Measurements from ENCODE around the gene ARHGEF6.

The ARHGEF6 gene

DNA sequence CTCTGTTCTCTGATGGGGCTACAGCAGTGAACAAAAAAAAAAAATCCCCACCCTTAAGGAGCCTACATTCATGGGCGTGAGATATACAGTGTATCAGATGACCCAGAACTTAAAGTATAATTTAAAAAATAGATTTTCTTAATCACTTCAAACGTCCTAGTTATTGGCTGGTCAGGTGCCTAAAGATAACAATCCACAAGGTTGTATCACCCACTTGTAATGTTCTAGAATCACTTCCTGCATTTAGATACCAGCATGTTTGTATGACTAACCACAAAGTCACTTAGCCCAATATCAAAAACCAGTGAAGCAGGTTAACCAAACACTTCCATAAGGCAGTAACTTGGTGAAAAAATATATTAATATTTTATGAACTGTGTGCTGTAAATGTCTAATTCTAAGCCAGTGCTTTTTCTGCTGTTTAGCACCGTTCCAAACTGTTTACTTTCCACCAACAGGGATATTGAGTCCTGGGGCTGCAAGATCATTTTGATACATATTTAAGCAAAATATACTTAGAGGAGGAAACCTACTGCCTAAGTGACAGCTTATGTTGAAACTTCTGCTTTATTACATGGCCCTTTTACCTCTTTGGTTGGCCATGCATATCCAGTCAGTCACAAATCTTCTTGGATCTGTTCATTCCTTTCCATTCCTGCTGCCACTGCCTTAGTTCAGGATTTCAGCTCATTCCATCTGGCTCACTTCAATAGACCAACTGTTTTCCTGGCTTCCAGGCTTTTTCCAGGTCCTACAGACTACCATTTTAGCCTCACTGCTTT, 89.5 kb downstream of the ARHGEF6 start:
- no peak for DNase-seq

GRCh38 chrX:136689436-136689835, 91.3 kb downstream of the ARHGEF6 start:
- no peak for DNase-seq

GRCh38 chrX:136687457-136687856, 93.3 kb downstream of the ARHGEF6 start:
- DNase-seq = no peak

- no peak for DNase-seq
Measured at GRCh38 chrX:136684120-136684519, 96.6 kb downstream of the ARHGEF6 start.

- DNase-seq = no peak
Measured at GRCh38 chrX:136679531-136679930, 101.2 kb downstream of the ARHGEF6 start.

- no peak for DNase-seq
Measured at GRCh38 chrX:136674270-136674985, 106.3 kb downstream of the ARHGEF6 start.

DNA sequence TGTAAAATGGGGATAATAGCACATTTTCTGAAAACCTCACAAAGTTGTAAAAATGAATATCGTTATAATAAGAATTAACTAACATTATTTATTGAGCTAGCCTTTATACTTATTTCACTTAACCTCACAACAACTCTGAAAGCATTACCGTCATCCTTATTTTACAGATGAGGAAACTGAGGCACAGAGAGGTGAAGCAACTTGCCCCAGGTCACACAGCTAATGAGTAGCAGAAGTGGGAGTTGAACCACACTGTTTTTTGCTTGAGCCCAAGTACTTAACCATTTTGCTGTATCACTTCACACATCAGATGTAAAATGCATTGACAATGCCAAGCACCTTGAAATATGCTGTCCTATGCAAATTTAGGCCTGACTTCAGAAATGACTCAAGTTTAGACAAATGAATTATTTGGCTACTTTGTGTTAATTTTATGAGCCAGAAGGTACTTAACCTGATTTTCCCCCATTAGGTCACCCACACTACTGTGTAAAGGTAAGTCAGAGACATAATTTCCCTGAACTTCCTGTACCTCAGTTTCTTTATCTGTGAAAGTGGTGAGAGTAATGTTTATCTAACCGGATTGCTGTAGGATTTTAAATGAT, 109.6 kb downstream of the ARHGEF6 start:
- DNase-seq = no peak

DNA sequence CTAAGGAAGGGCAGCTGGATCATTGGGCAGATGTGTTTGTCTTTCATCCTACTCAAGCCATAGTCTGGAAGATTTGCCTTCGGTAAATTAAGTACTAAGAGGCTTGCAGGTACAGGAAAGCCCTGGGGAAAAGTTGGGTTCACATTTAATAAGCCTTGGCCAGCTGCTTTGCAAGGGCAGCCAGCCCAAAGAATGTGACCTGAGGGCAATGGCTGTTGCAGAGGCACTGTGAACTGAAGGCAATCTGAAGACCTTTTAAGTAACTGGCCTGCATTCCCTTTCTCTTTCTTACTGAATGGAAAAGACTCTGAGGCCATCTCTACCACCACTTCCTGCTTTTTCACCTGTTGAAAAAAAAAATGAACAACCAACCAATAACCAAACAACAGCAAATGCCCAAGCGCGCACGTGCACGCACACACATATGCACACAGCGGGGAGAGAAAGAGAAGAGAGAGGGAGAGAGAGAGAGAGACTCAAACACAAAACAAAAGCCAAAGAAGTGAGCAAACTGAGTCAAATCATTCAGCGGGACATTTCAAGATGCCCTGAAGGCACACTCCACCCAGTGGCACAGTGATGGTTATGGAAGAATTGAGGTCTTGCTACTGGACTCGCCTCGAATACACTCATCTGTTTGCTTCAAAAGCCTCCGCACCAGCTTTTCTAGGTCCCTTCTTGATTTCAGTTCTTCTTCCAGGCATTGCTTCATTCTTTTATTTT, 113.1 kb downstream of the ARHGEF6 start:
- no peak for DNase-seq

- DNase-seq = no peak
Measured at GRCh38 chrX:136666088-136666487, 114.6 kb downstream of the ARHGEF6 start.

DNA sequence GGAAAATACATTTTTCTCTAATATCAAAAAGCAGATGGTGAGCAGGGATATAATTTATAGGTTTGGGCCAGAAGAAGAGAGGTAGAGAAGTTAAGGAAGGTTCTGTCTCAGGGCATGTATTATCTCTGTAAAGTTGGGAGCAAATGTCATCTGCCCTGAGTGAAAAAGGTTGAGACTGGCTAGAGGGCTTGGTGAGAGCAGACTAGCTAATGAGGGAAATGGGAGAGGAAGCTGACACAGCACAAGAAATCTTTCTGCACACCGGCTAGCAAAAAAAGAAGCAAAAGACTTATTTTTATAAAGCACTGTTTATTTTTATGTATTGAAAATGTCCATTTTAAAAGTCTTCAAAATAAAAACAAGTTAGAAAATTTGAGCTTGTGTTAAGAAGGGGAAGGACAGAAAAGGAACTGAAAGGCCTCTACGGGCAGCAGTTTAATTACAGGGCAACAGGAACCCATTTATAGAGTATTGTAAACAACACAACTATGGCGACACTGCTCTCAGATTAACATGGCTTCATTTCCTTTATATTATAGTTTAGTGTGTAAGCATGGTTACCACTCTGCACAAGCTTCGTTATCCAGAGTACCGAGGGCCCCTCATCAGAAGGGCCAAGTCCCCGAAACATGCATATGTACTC, 115.4 kb downstream of the ARHGEF6 start:
- no peak for DNase-seq

DNA sequence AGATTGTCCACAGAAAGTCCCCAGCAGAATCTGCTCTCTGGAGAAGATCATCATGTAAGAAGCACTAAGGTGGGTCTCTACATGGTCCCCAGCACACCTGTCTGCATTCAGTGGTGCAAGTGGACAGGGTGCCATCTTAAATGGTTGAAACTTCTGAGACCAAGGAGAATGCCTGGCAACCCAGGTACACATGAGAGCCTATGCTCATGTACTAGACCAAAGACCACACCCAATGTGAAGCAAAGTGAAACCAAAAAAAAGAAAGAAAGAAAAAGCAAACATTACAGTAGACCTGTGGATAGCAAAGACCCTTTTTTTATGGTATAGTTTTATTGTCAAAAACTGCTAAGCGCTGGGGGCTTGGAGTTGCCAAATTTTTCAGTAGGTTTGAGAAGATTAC, 117.8 kb downstream of the ARHGEF6 start:
- no peak for DNase-seq

DNA sequence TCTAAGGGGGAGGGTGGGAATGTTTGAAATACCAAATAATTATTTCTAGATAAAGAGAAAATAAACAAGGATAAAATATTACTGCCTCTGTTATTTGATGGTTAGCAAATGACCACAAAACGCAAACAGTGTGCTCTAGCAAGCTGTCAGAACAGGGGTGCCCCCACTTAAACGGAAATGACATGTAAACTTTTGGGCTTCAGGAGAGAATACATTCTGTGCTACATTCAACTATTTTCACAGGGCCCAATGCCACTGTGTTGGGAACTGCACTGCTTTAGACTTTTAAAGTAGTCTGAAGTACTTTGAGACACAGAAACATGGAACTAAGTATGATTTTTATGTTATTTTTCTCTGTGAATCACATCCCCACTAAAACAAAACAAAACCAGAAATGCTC, 118.6 kb downstream of the ARHGEF6 start:
- no peak for DNase-seq

DNA sequence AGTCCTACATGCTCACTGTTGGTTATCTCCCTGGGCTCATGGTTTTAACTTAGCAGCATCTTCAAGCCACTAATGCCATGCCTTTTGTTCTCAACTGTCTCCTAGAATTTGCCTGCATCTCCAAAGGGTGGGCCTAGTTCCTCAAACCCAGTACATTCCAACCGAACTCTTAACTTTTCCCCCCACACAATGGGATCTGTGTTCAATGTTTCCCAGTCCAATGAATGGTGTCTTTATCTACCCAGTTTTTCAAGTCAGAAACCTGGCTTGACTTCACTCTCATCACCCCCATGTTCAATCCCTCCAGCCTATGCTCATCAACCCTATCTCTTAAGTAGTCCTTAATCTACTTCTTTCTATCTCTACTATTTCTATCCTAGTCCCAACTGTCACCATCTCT, 119.8 kb downstream of the ARHGEF6 start:
- no peak for DNase-seq

DNA sequence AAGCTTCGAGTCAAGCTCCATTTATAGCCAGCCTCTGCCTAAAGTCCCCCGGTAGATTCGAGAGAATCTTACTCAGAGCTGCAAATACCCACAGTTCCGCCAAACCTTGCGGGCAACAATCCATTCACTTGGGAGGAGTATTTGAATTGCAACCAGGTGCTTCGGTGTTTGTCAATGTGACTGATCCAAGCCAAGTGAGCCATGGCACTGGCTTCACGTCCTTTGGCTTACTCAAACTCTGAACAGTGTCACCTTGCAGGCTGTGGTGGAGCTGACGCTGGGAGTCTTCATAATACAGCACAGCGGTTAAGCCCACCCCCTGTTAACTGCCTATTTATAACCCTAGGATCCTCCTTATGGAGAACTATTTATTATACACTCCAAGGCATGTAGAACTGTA, 121.6 kb downstream of the ARHGEF6 start:
- DNase-seq = no peak

DNA sequence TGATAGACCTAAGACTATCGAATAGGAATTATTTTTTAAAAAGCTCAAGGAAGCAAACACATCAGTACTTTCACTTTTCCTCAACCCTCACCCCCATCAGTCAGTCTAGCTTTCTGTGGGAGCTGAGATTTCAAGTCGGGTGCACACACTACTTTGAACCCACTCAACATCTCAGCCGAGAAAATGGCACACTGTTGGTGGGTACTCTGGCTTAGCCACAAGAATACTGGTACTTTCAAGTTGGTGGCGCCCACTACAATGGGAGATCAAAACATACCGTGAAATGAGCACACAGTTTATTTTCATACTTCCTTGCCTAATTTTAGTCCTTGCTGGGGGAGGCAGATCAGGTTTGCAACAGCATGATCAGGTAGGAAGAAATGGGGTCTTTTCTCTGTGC, 122.6 kb downstream of the ARHGEF6 start:
- DNase-seq = no peak

DNA sequence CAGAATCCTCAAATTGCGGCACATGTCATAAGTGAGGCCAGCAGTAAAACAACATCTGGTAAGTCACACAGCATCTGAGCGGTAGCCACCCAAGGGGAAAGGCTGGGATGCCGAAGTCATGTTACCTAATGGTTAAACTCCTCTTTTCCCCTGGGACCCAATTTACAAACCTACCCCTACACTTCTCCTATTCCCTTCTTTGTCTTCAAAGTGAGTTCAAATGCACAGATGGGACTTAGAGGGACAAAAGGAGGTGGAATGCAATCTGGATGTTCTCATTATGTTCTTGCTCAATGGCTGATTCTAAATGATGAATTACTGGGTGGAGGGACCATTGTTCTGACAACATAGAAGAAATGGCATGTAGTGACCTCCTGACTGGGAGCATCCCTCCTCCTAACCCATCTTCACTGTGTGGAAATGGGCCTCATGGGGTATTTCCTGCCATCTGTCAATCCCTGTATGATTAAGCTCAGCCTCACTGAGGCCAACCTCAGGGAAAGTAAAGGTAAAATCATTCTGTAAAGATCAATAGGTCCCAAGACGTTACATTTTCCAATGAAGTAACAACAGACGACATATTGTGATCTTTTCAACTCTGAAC, 124.3 kb downstream of the ARHGEF6 start:
- no peak for DNase-seq

GRCh38 chrX:136652822-136653723, 127.7 kb downstream of the ARHGEF6 start:
- DNase-seq = no peak

DNA sequence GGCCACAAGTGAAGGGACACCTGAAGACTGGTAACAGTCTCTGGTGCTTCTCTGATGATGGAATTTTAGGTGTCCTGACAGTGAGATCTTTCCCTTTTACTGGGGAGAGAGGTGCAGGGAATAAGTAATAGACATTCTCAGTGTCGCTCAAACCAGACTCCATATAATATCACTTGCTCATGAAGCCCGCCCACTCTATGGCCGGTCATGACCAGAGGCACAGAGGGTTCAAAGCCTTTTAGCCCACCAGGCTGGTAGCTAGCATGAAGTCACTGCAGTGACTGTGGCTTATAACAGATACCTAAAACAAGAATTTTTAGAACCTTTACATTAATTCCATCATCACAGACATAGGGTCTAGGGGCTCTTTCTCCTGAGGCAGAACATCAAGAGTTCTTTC, 129.9 kb downstream of the ARHGEF6 start:
- no peak for DNase-seq

DNA sequence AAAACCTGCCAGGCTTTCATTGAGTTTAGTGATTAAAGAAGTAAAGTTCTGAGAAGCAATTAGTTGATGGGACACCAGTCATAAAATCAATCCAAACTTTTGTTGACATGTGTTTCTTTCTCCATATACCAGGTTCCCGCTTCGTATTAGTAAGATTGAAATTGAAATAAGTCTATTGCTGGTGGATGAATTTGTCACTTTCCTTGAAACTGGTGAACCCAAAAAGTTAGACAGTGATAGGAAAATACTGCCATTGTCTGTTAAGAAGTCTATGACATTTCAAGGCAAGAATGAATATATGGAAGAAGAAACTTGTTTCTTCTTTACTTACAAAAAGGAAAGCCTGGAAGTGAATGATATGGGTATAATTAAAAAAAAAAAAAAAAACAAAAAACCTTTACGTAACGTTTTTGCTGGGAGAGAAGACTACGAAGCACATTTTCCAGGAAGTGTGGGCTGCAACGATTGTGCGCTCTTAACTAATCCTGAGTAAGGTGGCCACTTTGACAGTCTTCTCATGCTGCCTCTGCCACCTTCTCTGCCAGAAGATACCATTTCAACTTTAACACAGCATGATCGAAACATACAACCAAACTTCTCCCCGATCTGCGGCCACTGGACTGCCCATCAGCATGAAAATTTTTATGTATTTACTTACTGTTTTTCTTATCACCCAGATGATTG, 132.9 kb downstream of the ARHGEF6 start, which contains the start of gene CD40LG:
CD40LG (plus strand) TSS at position 482 of the 684 bp plus-strand sequence; CDS start at position 573, 91 bp downstream.
- no peak for DNase-seq

DNA sequence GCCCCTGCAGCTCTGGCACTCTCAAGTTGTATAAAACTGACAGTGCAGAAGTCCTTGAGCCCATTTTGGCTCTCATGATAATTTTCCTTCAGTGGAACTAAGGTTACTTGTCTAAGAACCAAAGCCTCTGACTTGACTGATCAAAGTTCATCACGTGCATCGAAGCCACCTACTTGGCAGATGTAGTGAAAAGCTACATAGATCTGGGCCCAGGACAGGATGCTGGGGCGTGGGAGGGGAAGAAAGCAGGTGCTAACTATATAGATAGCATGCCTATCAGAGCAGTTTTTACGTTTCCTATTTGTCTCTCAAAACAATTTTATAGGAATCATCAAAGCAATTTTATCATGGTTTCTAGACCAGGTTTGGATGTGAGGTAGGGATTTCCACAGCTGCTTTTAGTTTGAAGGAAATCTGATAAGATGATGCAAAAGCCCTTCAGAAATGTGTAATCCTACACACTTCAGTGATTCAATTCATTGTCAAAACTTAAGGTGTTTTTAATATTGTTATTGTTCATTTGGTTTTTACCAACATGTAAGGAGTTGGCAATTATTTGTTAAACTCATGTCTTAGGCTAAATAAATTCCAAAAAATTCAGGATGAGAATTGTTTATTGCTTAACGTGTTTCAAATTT, 134.0 kb downstream of the ARHGEF6 start:
- no peak for DNase-seq

Data from NCI-H524 treated with DMSO at 0.1 percent for 48 hours (cell line).